OCI-LY1 (cell line): ENCODE results near the gene FBF1.

Experiments
- CTCF ChIP-seq: fragments of 200-600 bp; sonication (generic), shearing (Covaris generic); IDR thresholded peaks from 2 replicates; pipeline ENCODE4 v1.5.1; 2017; ENCODE audit warnings: mild to moderate bottlenecking, antibody characterized with exemption, low read length, moderate library complexity, mixed read lengths
- EZH2 ChIP-seq: fragments of 200-600 bp; sonication (generic), shearing (Covaris generic); IDR thresholded peaks from 2 replicates; pipeline ENCODE4 v1.8.0; 2017; ENCODE audit warnings: borderline replicate concordance, mixed run types, mild to moderate bottlenecking, antibody characterized with exemption, low read length, moderate library complexity, mixed read lengths

- TF ChIP-seq EZH2 (no peak), CTCF (no peak)
Observed at GRCh38 chr17:75976175-75976848, 35.5 kb upstream of the FBF1 start.
